Measurements from ENCODE around the gene CA10. TPM values are rescaled to one million over a fixed set of nuclear protein-coding genes. Genes with fewer than 3 reads are reported as not detected.
A peak's percentile ranks its signal among the peaks of the same experiment; 100 is the strongest.

The CA10 gene
- total and polyA plus RNA-seq, 2 experiments from 2014 or later, result 0.92 to 1.5 TPM

DNA sequence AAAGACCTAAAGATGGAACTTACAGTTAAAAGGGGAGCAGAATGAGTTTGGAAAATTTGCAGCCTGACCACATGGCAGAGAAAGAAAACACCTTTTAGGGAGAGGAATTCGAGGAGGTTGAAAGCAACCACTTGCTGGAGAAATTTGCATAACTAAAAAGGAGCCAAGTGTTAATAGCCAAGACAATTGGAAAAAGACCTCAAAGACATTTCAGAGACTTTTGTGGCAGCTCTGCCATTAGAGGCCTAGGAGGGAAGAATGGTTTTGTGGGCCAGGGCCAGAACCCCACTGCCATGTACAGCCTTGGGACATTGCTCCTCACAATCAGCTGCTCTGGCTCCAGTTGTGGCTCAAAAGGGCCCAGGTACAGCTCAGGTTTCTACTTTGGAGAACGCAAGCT lies 559.7 kb downstream of the CA10 start:
- peaks cover 5% of the 10 kb centered on the region; the same call in 2 of the 3 replicates for H3K9me3 Mint-ChIP-seq
- Histone ChIP-seq H3K4me3 (no peak overlapping the region), H3K9me2 (ENCODE audit: insufficient read depth) (peaks cover 35% of the 10 kb centered on the region), H3K4me2 (peak overlapping the region; percentile 33; the same call in 1 of the 2 replicates), H3F3A (replicated peaks; ENCODE audit: low read depth) (no peaks in the 10 kb centered on the region), H3K36me3 (ENCODE audit: insufficient read depth) (no peaks in the 10 kb centered on the region), H3K27me3 (ENCODE audit: insufficient read depth) (peaks cover 4% of the 10 kb centered on the region; the same call in 1 of the 2 replicates), H3K79me2 (replicated peaks; ENCODE audit: insufficient read depth) (no peaks in the 10 kb centered on the region), H2AFZ (no peak overlapping the region), H3K27ac (ENCODE audit: low read depth) (no peak overlapping the region), H4K20me1 (replicated peaks; ENCODE audit: insufficient read depth) (no peaks in the 10 kb centered on the region), H3K4me1 (ENCODE audit: insufficient read depth) (peaks cover 12% of the 10 kb centered on the region)
- H3K4me1 Mint-ChIP-seq, result peaks cover 18% of the 10 kb centered on the region
- peak; percentile 76 for DNase-seq (ENCODE audit: low spot score)
- peaks cover 3% of the 10 kb centered on the region; the same call in 1 of the 3 replicates for H3K36me3 Mint-ChIP-seq (ENCODE audit: low read depth)
- peaks cover 2% of the 10 kb centered on the region for H3K27me3 Mint-ChIP-seq (ENCODE audit: insufficient read depth, low read depth, poor library complexity)
- TF ChIP-seq NANOG (IDR thresholded peaks at IDR 0.05; ENCODE audit: borderline replicate concordance), result peak; percentile 77; the same call in 1 of the 2 replicates
- TF ChIP-seq ZNF114 (CRISPR knock-in tag; IDR thresholded peaks at IDR 0.05), result peak; percentile 66; the same call in 1 of the 2 replicates
- TF ChIP-seq, protein P1, sequence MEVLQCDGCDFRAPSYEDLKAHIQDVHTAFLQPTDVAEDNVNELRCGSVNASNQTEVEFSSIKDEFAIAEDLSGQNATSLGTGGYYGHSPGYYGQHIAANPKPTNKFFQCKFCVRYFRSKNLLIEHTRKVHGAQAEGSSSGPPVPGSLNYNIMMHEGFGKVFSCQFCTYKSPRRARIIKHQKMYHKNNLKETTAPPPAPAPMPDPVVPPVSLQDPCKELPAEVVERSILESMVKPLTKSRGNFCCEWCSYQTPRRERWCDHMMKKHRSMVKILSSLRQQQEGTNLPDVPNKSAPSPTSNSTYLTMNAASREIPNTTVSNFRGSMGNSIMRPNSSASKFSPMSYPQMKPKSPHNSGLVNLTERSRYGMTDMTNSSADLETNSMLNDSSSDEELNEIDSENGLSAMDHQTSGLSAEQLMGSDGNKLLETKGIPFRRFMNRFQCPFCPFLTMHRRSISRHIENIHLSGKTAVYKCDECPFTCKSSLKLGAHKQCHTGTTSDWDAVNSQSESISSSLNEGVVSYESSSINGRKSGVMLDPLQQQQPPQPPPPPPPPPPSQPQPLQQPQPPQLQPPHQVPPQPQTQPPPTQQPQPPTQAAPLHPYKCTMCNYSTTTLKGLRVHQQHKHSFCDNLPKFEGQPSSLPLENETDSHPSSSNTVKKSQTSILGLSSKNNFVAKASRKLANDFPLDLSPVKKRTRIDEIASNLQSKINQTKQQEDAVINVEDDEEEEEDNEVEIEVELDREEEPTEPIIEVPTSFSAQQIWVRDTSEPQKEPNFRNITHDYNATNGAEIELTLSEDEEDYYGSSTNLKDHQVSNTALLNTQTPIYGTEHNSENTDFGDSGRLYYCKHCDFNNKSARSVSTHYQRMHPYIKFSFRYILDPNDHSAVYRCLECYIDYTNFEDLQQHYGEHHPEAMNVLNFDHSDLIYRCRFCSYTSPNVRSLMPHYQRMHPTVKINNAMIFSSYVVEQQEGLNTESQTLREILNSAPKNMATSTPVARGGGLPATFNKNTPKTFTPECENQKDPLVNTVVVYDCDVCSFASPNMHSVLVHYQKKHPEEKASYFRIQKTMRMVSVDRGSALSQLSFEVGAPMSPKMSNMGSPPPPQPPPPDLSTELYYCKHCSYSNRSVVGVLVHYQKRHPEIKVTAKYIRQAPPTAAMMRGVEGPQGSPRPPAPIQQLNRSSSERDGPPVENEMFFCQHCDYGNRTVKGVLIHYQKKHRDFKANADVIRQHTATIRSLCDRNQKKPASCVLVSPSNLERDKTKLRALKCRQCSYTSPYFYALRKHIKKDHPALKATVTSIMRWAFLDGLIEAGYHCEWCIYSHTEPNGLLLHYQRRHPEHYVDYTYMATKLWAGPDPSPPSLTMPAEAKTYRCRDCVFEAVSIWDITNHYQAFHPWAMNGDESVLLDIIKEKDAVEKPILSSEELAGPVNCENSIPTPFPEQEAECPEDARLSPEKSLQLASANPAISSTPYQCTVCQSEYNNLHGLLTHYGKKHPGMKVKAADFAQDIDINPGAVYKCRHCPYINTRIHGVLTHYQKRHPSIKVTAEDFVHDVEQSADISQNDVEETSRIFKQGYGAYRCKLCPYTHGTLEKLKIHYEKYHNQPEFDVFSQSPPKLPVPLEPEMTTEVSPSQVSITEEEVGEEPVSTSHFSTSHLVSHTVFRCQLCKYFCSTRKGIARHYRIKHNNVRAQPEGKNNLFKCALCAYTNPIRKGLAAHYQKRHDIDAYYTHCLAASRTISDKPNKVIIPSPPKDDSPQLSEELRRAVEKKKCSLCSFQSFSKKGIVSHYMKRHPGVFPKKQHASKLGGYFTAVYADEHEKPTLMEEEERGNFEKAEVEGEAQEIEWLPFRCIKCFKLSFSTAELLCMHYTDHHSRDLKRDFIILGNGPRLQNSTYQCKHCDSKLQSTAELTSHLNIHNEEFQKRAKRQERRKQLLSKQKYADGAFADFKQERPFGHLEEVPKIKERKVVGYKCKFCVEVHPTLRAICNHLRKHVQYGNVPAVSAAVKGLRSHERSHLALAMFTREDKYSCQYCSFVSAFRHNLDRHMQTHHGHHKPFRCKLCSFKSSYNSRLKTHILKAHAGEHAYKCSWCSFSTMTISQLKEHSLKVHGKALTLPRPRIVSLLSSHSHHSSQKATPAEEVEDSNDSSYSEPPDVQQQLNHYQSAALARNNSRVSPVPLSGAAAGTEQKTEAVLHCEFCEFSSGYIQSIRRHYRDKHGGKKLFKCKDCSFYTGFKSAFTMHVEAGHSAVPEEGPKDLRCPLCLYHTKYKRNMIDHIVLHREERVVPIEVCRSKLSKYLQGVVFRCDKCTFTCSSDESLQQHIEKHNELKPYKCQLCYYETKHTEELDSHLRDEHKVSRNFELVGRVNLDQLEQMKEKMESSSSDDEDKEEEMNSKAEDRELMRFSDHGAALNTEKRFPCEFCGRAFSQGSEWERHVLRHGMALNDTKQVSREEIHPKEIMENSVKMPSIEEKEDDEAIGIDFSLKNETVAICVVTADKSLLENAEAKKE (CRISPR knock-in tag; IDR thresholded peaks at IDR 0.05), result peak; percentile 86; the same call in 1 of the 2 replicates
- TF ChIP-seq ZNF331 (CRISPR knock-in tag; IDR thresholded peaks at IDR 0.05; ENCODE audit: low read depth), result no peak
- 0 out of 2 replicates have a peak, but pooled peaks have one; percentile 20 for TF ChIP-seq CREB1 (CRISPR knock-in tag; IDR thresholded peaks at IDR 0.05; ENCODE audit: low read depth)
- TF ChIP-seq, protein P2, sequence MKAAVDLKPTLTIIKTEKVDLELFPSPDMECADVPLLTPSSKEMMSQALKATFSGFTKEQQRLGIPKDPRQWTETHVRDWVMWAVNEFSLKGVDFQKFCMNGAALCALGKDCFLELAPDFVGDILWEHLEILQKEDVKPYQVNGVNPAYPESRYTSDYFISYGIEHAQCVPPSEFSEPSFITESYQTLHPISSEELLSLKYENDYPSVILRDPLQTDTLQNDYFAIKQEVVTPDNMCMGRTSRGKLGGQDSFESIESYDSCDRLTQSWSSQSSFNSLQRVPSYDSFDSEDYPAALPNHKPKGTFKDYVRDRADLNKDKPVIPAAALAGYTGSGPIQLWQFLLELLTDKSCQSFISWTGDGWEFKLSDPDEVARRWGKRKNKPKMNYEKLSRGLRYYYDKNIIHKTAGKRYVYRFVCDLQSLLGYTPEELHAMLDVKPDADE (IDR thresholded peaks at IDR 0.05), result no peak
- H3K27ac Mint-ChIP-seq, result peak overlapping the region; percentile 45; the same call in 1 of the 2 replicates
- no peak overlapping the region for H3K4me3 Mint-ChIP-seq
- ATAC-seq, result peak; percentile 81

Measured in GM23338 (cell line).